Activated T-cell treated with anti-CD3 and anti-CD28 coated beads, Interleukin-2, amount 50 U/mL, for 48 hours (primary cell): ENCODE results near the gene ZNRF2.
A peak's percentile ranks its signal among the peaks of the same experiment; 100 is the strongest.

ENCODE experiments used
- DNase-seq, 2 experiments: peaks; one replicate each; pipeline ENCODE4 v3.0.0-alpha.2; 2020

The ZNRF2 gene

DNA sequence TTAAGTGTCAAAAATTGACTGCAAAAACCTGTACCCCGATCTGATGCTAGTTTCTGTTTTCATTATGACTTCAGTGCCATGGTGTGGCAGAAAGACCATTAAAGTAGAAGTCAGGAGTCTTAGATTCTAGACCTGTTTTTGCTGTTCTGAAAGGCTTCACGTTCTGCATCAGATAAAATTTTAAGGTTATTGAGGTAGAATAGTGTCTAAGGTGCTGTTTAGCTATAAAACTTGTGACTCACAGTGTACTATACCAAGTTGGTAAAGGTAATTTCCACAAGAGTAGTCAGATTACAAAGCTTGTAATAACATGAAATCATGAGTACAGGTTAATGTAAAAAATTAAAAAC is 38.6 kb downstream of the ZNRF2 start:
- DNase-seq, result no peak

DNA sequence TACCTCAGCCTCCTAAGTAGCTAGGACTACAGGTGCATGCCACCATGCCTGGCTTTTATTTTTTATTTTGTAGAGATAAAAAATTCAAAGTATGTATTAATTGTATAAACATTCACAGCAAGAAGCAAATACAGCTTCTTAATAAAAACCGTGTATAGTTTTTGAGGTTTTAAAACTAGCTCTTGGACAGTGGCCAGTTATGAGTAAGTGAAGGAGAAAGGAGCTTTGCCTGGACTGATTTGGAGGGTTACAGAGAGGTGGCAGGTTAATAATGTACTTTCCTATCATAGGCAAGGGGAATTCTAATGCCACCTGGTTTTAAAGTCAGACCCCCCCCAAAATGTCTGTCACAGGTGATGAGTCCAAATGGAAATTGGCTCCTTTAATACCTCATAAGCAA is 43.4 kb downstream of the ZNRF2 start:
- DNase-seq, result no peak

DNA sequence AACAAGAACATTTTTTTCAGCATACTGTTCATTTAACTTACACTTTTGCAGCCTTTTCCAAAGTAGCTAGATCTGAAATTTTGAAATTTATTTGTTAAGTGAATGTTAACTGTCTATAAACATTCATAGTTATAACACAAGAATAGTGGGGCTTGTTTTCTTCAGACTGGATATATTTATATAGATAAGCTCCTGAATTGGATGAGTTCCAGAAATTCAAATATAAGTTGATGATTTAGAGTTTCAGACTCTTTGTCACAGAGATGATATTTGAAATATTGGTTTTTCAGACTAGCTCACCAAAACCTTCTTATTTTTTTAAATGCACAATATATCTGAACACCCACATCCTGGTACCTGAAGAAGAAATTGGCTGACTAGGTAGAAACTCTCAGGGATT is 44.0 kb downstream of the ZNRF2 start:
- DNase-seq, result no peak

DNA sequence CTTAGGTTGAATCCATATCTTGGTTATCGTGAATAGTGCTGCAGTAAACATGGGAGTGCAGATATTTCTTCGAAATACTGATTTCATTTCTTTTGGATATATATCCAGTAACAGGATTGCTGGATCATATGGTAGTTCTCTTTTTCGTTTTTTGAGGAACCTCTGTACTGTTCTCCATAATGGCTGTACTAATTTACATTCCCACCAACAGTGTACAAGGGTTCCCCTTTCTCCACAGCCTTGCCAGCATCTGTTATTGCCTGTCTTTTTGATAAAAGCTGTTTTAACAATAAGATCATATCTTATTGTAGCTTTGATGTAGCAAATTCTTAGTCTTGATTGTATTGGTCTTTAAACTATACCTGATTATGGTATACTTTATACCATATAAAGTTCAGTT is 45.3 kb downstream of the ZNRF2 start:
- DNase-seq, result no peak

DNA sequence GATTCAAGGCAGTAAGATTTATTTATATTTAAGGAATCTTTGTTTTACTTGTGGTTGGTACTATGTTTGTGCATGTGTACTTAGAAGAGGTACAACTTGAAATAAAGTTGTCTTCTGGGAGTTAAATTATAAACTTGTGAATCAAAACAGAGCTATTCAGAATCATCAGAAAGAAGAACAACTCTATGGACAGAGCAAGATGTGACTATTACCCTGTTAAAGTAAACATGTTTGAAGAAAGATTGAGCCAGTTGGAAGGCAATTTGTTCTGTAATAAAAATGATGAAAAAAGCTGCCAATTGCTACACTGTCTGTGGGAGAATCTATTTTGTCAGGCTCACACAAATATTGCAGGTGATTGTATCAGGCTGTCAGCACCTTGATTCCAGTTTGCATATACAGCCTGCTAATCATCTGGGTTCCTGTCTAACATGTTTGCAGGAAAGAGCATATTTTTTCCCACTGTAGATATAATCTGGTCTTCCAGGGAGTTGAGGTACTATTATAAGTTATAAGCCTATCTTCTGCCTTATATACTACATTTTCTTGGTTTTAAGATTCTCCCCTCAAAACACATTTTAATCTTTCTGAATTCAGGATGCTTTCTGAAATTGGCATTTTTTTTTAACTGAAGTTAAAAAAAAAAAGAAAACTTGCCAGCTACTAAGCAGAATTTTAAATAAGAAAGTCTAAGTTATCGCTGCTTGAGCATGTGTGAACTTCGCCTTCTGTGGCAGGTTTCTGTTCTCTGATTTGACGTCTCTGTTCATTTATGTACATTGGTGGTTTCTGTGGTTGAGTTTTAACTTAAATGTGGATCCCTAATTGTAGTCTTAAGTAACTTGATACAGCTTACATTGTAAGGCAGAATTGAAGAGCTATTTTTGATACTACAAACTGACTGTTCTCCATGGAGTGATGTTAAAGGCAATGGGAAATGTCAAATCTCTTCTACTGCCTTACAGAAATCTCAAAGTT is 46.0 kb downstream of the ZNRF2 start:
- no peak for DNase-seq

DNA sequence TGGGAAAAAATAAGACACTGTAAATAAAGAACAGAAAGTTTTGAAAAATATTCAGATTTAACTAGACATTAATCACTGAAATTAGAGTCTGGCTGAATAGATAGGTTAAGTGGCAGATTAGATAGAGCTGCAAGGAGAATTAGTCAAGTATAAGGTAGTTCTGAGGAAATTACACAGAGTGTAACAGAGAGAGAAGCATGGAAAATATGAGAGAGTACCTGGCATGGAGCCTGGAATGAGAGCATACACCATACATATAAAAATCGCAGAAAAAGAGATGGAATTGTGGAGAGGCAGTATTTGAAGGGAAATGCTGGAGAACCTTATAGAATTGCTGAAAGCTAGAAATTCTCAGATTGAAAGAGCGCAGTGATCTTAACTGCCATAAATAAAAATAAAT is 46.9 kb downstream of the ZNRF2 start:
- no peak for DNase-seq

DNA sequence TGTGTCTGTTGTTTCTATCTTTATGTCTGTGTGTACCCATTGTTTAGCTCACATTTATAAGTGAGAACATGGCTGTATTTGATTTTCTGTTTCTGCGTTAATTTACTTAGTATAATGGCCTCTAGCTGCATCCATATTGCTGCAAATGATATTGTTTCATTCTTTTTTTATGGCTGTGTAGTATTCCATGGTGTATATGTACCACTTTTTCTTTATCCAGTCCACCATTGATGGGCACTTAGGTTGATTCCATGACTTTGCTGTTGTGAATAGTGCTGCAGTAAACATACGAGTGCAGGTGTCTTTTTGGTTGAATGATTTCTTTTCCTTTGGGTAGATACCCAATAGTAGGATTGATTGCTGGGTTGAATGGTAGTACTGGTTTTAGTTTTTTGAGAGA is 48.2 kb downstream of the ZNRF2 start:
- DNase-seq, result no peak

DNA sequence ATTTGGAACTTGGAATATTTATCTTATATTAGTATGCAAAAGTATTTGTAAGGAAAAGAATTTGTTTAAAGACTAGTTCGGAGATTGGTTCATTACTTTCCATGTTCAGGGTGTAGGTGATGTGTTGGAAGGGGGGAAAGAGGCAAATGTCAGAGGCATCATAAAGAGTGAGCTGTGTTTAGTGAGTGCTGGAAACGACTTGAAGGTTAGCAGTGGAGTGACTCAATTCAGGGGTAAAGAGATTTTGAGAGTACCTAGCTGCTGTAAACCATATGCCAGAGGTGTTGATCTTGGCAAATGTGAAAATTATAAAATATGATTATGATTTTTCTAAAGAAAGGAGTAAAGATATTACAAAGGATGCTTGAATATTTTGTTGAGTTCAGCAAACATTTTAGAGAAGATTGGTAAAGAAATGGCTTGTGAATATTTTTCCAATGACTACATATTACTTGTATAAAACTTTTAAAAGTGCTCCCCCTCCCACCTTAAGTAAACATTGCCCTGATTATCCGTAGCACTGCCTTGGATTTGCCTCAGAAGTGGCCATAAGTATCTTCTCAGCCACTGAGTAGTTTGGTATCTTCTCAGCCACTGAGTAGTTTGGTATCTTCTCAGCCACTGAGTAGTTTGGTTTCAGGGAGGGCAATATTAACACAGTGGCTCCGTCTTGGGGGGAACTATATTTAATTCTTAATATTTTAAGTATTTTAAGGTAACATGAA is 51.5 kb downstream of the ZNRF2 start:
- no peak for DNase-seq

DNA sequence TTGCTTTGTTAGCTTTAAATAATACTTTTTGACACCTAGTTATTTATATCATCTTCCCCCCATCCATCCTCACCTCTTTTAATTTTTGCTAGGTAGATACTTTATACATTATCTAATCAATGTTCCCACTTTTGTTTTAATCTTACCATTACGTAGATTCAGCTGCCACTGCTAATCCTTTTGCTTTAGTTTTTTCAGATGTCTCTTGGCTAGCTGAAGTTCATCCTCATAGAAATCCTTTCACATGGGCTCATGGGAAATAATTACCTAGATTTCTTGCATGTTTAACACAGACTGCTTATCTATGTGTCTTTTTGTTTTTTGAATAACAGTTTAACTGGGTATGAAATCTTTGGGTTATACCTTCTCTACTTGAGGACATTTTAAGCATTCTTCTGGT is 60.1 kb downstream of the ZNRF2 start:
- no peak for DNase-seq

DNA sequence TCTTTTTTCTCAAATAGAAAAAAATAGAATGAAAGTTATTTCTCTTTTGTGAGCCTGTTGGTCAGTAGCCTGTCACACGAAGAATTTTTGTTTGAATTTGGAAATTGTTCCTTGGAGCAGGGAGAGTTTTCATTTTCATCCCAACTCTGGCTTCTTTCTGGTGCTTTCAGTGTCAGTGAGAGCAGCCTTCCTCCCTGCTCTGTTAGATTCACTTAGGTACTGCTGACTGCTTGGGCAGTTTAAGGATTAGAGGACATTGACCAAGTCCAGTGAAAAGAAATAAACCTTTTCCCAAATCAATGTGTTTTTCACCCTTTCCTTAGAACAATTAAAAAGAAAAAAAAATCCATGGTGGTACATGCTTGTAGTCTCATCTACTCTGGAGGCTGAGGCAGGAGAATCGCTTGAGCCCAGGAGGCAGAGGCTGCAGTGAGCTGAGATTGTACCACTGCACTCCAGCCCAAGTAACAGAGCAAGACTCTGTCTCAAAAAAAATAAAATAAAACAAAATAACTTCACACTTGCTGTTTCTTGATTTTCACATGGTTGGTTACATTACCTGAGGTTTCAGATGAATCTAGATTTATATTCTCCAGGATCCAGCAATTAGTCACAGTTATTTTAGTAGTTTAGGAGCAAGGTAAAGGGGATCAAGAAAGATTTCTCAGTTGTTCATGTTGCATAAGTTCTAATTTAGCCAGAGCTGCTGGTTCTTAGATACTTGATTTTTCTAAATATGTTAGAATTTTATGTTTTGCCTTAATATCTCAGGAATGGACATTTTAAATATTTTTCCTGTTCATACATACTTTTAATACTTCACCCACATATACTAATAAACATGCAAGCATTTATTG is 63.1 kb downstream of the ZNRF2 start:
- no peak for DNase-seq

DNA sequence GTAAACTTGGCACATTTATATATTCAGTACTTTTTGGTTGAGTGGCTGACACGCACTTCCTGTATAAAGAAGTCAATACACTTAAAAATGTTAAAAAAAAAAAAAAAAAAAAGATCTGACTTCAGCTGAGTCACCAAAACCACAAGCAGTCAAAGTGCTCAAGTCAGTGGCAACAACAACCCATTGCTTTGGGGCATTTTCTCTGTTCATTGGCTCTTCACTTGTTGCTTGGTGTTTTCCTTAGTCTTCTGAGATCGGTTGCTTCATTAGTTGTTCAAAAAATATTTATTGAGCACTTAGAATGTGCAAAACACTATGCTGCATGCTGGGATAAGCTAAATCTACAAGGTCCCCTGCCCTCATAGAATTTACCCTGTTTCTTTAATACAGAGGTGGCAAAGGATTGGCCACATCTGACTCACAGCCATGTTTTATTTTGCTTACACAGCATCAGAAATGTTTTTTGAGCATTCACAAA is 63.7 kb downstream of the ZNRF2 start:
- DNase-seq, result peak in 1 of 2 experiments; percentile 37

DNA sequence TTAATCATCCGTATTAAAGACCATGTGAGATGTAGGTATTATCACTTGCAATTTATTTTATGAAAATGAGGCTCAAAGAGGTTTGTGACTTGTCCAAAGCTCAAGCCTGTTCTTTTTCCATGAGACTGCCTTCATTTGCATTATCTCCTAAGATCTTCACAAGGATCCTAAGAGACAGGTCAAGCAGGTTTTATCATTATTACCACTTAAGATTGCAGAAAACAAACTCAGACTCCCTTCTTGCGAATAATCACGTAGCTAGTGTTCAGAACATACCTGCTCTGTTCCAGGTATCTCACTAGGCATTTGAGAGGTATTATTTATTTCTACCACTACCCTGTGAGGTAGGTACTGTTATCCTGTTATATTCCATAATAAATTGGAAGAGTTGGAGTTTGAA is 64.8 kb downstream of the ZNRF2 start:
- DNase-seq, result no peak

DNA sequence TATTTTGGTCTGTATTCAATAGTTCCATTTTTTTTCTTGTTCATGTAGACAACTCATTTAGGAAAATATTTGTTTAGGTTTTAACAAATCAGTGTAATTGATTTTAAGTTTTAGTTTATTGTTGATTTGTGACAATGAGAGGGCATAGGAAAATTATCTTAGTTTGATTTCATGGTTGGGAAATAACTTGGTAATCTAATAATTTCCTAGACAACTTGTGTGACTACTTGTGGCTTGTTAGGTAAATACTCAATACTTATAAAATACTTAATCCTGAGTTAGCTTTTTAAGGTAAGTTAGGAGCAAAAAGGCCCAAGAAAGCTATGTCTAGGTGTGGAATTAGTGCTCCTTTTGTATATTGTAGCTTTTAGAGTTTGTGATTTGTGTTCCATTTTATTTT is 65.4 kb downstream of the ZNRF2 start:
- DNase-seq, result no peak

DNA sequence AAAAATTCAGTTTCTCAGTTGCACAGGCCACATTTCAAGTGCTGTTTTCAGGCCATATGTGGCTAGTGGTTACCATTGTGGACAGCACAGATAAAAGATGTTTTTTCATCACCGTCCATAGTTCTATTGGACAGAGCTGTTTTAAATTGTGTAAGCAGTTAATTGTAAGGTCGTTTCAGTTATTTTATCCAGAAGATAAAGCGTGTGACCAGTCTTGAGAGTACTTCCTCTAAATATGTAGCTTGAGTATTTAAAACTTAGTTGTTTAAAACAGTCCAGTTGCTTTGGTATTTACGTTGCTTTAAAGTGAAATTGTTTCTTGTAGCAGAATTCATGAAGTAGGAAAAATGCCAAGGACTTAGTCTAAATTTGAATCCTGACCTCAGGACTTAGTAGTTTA is 66.9 kb downstream of the ZNRF2 start:
- DNase-seq, result no peak

DNA sequence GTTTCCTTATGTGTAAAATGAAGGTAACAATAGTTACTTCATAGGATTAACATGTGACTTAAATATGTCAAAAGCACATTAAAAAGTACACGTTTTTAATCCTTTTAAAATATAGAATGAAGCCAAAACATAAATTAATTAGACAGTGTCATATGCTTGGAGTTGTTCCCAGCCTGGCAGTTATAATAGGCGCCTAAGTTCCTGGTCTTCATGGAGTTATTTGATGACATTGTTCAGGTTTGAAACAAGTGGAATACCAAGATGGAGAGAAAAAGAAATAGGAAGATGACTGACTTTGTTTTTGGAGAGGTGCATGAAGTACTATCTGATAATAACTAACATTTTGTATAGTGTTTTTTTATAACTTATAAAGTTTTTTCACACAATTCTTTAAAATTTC is 67.3 kb downstream of the ZNRF2 start:
- no peak for DNase-seq

DNA sequence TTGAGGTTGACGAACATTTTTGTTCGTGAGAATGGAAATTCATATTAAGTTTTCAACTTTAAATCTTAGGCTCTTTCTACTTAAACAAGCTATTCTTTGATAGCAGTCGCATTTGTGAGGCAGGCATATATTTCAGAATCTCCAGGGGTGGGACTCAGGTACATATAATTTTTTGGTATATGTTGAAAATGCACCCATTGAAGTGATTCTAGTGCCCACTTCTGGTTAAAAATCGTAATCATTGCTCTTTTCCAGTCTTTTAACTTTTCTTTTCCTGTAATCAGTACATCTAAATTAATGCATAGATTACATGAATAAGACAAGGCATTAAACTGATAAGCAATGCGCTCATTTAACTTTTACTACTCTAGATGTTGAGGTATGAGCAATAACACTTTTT is 67.8 kb downstream of the ZNRF2 start:
- DNase-seq, result no peak

DNA sequence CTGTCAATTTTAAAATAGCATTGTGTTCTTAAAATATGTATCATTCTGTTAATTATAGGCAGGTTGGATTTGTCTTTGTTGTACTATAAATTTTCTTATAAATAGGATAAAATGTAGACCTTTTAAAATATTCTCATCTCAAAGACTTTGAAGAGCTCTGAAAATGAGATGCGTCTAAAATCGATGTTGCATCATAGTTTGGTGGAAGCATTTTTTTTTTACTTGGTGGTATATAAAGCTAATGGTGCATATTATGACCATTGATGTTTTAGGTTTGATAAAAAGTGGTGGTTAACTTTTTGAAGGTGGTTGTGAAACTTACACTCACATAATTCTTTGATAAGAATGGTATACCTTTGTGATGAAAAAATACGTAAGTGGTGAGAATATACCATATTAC is 69.1 kb downstream of the ZNRF2 start:
- DNase-seq, result no peak

DNA sequence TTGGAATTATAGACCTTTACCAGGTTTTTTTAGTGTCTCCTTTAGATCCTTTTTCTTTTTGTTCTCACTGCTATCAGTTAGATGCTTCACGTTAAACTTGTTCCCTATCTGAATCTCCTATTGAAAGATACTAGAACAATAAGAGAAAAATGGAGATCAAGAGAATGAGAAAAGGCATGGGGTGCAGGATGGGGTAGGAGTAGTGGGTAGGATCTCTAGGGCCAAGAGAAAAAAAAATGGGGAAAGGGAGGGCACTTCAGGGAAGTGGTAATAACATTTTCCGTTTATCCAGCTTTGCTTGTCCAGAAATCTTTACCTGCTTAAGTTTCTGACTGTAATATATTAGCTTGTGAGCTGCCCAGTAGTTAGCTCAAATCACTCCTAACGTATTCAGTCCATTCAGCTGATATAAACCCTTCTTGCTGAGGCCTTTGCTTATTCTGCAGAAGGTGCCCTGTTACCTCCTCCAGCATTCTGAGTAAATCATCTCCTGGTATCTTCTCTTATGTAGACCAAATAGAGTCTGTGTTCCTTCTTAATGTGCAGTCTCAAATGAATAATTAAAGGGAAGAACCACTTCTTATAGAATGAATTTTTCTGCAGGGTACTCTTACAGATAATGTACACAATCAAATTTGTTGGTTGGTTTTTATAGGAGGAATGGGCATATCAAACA is 69.7 kb downstream of the ZNRF2 start:
- no peak for DNase-seq

DNA sequence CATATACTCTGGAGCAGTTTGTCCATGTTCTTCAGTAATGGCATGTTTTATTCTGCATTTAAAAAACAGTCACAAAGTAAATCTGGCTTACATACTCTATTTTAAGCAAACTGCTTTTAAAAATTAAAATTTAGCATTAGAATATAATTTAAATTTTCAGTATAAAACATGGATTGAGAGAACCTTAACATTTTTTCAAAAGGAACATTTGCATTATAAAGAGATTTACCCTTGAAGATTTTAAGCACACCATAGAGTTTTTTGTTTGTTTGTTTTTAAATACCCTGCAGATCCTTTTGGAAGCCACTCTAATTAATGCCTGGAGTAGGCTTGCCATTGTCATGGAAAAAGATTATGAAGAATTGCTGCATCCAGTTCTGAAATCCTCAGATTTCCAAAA is 70.4 kb downstream of the ZNRF2 start:
- no peak for DNase-seq

DNA sequence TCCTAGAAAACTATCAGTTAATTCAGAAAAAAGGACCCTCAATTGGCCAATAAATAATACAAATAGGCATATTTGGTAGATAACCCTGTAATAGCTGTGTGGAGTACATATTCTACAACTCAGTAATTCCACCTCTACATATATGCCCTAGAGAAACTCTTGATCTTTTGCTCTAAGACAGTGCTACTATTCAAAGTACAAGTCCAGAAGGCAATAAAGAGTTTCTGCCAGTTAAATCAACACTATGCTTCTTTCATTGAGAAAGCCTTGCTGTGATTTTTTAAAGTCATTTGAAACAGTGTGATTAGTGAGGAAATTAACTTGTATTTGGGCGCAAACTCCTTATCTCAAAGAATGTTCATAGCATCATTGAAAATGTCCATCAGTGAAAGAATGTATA is 75.6 kb downstream of the ZNRF2 start:
- no peak for DNase-seq

DNA sequence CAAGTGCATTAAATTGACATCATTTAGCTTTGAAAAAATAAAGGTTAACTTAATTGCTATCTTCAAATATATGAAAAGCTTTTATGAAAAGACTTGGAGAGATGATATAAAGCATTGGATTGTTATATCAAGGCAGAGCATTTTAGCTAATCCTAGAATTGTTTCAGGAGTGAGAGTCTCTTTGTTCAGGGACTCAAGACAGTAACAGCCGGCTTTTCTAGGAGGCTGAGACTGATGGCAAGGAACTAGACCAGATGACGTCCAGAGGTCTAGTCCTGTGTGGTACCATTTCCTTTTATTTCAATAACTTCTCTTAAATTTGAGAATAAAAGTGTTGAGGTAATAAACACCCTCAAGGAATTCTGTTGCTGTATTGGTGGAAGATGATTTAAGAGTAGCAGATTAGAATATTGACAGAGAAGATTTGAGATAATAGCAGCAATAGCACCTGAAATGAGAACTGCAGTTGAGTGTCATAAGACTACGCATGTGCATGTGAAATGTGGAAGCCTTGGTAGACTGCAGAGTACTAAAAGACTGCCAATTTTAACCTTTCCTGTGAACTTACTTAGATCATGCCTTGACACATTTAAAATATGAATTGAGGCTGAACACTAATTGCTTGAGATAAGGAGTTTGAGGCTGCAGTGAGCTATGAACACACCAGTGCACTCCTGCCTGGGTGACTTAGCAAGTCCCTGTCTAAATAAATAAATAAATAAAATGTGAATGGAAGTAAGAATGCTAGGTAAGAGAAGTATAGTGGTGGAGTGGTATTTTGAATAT is 79.6 kb downstream of the ZNRF2 start:
- no peak for DNase-seq

DNA sequence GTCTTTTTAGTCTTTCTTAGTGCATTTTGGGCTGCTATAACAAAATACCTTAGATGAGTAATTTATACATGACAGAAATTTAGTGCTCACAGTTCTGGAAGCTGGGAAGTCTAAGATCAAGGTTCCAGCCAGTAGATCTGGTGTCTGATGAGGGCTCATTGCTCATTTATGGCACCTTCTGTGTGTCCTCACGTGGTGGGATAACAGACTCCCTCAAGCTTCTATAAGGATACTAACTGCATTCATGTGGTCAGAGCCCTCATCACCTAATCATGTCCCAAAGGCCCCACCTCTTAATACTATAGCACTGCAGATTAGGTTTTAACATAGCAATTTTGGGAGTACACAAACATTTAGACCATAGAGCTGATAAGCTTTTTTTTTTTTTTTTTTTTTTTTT is 80.4 kb downstream of the ZNRF2 start:
- no peak for DNase-seq
